ENCODE results near the gene PABPC5.

The PABPC5 gene

GRCh38 chrX:91434351-91435168, at the start of gene PABPC5:
Gene PABPC5 (plus strand): TSS chrX:91434839. CDS start chrX:91435578, 739 bp downstream.
- no CpG with 5 or more reads among the region's 48 CpGs for WGBS (ENCODE audit: insufficient coverage, insufficient read length)
- Histone ChIP-seq H3K27ac (ENCODE audit: low read length) (no peak within 1 kb of the TSS), H3K9me3 (ENCODE audit: control insufficient read depth, insufficient read depth, low read length) (no peaks in the 10 kb centered on the region), H3K36me3 (ENCODE audit: control insufficient read depth, insufficient read depth, low read length) (no peaks in the 10 kb centered on the region), H3K27me3 (ENCODE audit: control insufficient read depth, insufficient read depth, low read length) (no peaks in the 10 kb centered on the region), H3K4me1 (ENCODE audit: control insufficient read depth, insufficient read depth, low read length) (no peaks in the 10 kb centered on the region), H3K4me3 (ENCODE audit: low read length) (peak within 1 kb of the TSS; percentile 68; the same call in 1 of the 2 replicates)
- peak; percentile 47 for DNase-seq (ENCODE audit: low read depth, low spot score)

GRCh38 chrX:91389026-91389425, 45.6 kb upstream of the PABPC5 start:
- H3K36me3 ChIP-seq (ENCODE audit: control insufficient read depth, insufficient read depth, low read length) = no peaks in the 10 kb centered on the region
- no peaks in the 10 kb centered on the region for H3K4me1 ChIP-seq (ENCODE audit: control insufficient read depth, insufficient read depth, low read length)
- H3K4me3 ChIP-seq (ENCODE audit: low read length) = no peak overlapping the region
- no peak overlapping the region for H3K27ac ChIP-seq (ENCODE audit: low read length)
- no CpG with 5 or more reads among the region's 2 CpGs for WGBS (ENCODE audit: insufficient coverage, insufficient read length)
- H3K9me3 ChIP-seq (ENCODE audit: control insufficient read depth, insufficient read depth, low read length) = no peaks in the 10 kb centered on the region
- H3K27me3 ChIP-seq (ENCODE audit: control insufficient read depth, insufficient read depth, low read length) = no peaks in the 10 kb centered on the region
- DNase-seq (ENCODE audit: low read depth, low spot score) = no peak

- Histone ChIP-seq H3K9me3 (ENCODE audit: control insufficient read depth, insufficient read depth, low read length) (no peaks in the 10 kb centered on the region), H3K4me3 (ENCODE audit: low read length) (no peak overlapping the region), H3K4me1 (ENCODE audit: control insufficient read depth, insufficient read depth, low read length) (no peaks in the 10 kb centered on the region), H3K27ac (ENCODE audit: low read length) (no peak overlapping the region), H3K36me3 (ENCODE audit: control insufficient read depth, insufficient read depth, low read length) (no peaks in the 10 kb centered on the region), H3K27me3 (ENCODE audit: control insufficient read depth, insufficient read depth, low read length) (no peaks in the 10 kb centered on the region)
- no peak for DNase-seq (ENCODE audit: low read depth, low spot score)
- no CpG with 5 or more reads among the region's 6 CpGs for WGBS (ENCODE audit: insufficient coverage, insufficient read length)
These were observed 19.9 kb upstream of the PABPC5 start for GRCh38 chrX:91414713-91415112.

GRCh38 chrX:91435395-91435794, 756 bp downstream of the PABPC5 start:
- Histone ChIP-seq H3K4me1 (ENCODE audit: control insufficient read depth, insufficient read depth, low read length) (no peaks in the 10 kb centered on the region), H3K9me3 (ENCODE audit: control insufficient read depth, insufficient read depth, low read length) (no peaks in the 10 kb centered on the region), H3K27me3 (ENCODE audit: control insufficient read depth, insufficient read depth, low read length) (no peaks in the 10 kb centered on the region), H3K27ac (ENCODE audit: low read length) (no peak overlapping the region), H3K36me3 (ENCODE audit: control insufficient read depth, insufficient read depth, low read length) (no peaks in the 10 kb centered on the region), H3K4me3 (ENCODE audit: low read length) (no peak overlapping the region; the same call in 1 of the 2 replicates)
- no CpG with 5 or more reads among the region's 14 CpGs for WGBS (ENCODE audit: insufficient coverage, insufficient read length)
- no peak for DNase-seq (ENCODE audit: low read depth, low spot score)
